Measurements from ENCODE around the gene CYP27C1. TPM values are rescaled to one million over a fixed set of nuclear protein-coding genes. Genes with fewer than 3 reads are reported as not detected.
A peak's percentile ranks its signal among the peaks of the same experiment; 100 is the strongest.
"Not testable (repeated sequence)": the region's sequence is repeated elsewhere in the genome, so short reads cannot be mapped to it uniquely, and the experiment has no call there.

CYP27C1 gene
- total and polyA plus RNA-seq, 12 donors, result 0.07 to 0.20 (median 0.13) TPM; not detected in 6

GRCh38 chr2:127239395-127239794, 19.3 kb upstream of the CYP27C1 start:
- no peaks in the 10 kb centered on the region for H3K4me1 ChIP-seq
- no peaks in the 10 kb centered on the region for H3K27me3 ChIP-seq
- intact Hi-C loops (cut with DNase I), result no loop called here
- peaks cover 0 to 25% (median 6%) of the 10 kb centered on the region in 11 donors for H3K9me3 ChIP-seq
- DNase-seq (no peak), ATAC-seq (no peak)
- no peaks in the 10 kb centered on the region for H3K36me3 ChIP-seq
- H3K27ac ChIP-seq, result no peak overlapping the region
- no peak overlapping the region for H3K4me3 ChIP-seq
- WGBS, 2 donors, result 97 to 98% methylated on average over 1 of the region's 1 CpG
- TF ChIP-seq CTCF (IDR thresholded peaks at IDR 0.05), result no peak

DNA sequence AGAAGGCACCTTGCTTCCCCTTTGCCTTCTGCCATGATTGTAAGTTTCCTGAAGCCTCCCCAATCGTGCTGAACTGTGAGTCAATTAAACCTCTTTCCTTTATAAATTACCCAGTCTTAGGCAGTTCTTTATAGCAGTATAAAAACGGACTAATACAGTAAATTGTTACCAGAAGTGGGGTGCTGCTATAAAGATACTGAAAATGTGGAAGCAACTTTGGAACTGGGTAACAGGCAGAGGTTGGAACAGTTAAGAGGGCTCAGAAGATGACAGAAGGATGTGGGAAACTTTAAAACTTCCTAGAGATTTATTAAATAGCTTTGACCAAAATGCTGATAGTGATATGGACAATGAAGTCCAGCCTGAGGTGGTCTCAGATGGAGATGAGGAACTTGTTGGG, 17.7 kb upstream of the CYP27C1 start:
- H3K36me3 ChIP-seq; intact Hi-C loops (cut with DNase I); H3K27me3 ChIP-seq; H3K27ac ChIP-seq; DNase-seq; H3K4me1 ChIP-seq; H3K4me3 ChIP-seq; ATAC-seq: not testable (repeated sequence)
- WGBS, 2 donors, result 64 to 71% methylated on average over 2 of the region's 2 CpGs
- peaks cover 0 to 25% (median 6%) of the 10 kb centered on the region in 11 donors for H3K9me3 ChIP-seq

DNA sequence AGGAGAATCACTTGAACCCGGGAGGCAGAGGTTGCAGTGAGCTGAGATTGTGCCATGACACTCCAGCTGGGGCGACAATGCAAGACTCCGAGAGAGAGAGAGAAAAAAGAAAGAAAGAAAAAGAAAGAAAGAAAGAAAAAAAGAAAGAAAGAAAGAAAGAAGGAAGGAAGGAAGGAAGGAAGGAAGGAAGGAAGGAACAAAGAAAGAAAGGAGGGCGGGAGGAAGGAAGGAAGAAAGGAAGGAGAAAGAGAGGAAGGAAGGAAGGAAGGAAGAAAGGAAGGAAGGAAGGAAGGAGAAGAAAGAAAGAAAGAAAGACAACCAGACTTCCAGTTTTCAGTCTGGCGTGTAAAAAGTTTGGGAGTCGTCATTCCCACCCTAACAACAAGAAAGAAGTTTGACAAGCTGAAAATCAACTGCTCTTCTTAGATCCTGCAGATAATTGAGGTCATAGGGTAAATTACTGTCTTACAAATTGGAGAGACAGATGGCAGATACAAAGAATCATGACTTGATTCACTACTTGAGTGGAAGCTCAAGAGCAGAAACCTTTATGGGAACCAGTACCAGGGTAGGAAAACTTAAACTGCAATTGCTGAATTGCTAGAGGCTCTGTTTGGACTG, 15.1 kb upstream of the CYP27C1 start:
- WGBS, 2 donors, result 91% methylated on average over 6 of the region's 6 CpGs
- intact Hi-C loops (cut with DNase I), result no loop called here
- DNase-seq, result no peak
- no peak overlapping the region for H3K4me3 ChIP-seq
- TF ChIP-seq CTCF (IDR thresholded peaks at IDR 0.05), result no peak
- no peaks in the 10 kb centered on the region for H3K27me3 ChIP-seq
- no peak overlapping the region for H3K27ac ChIP-seq
- H3K36me3 ChIP-seq, result no peaks in the 10 kb centered on the region
- H3K9me3 ChIP-seq, result peaks cover 0 to 22% (median 6%) of the 10 kb centered on the region in 11 donors
- H3K4me1 ChIP-seq, result no peaks in the 10 kb centered on the region
- no peak for ATAC-seq

GRCh38 chr2:127233710-127234109, 13.6 kb upstream of the CYP27C1 start:
- no peak for TF ChIP-seq CTCF (IDR thresholded peaks at IDR 0.05)
- Histone ChIP-seq H3K27me3 (peaks cover 0 to 5% (median under 1%) of the 10 kb centered on the region in 7 donors), H3K9me3 (peaks cover 0 to 18% (median 6%) of the 10 kb centered on the region in 11 donors), H3K27ac (no peak overlapping the region), H3K4me1 (no peaks in the 10 kb centered on the region), H3K4me3 (no peak overlapping the region), H3K36me3 (no peaks in the 10 kb centered on the region)
- DNase-seq, result no peak
- ATAC-seq, result peak in 1 of 8 donors; percentile 27
- intact Hi-C loops (cut with DNase I), result no loop called here
- WGBS, 2 donors, result 95 to 97% methylated on average over 8 of the region's 8 CpGs

DNA sequence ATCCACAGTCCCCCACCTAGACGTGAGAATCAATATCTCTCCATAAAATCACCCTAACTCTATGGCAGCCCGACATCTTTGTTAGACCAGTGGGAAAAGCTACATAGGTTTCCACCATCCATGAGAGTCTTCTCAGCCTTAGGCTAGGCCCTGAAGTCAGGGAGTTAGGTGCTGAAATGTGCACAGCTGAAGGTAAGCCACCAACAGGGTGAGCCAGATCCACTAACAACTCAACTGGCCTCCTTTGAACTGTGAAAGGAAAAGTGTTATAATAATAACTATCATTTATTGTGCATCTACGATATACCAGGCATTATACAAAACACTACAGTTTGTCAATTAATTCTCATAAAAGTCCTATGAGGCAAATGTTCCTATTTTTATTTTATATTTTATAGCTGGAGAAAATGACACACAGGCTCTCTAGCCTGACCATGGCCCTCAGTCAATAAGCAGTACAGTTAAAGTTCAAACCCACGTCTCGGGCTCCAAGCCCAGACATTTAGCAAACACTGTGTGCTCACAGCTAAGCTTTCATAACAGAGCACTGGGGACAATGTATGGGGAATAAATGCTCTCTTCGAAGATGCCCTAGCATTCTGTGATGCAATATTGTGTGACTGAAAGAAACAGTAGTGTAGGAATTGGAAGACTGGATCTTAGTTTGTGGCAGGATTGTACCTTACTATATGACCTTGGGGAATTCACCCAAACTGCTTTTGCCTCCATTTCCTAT, 11.2 kb upstream of the CYP27C1 start:
- peaks cover 0 to 22% (median 16%) of the 10 kb centered on the region in 7 donors for H3K27me3 ChIP-seq
- H3K36me3 ChIP-seq, result no peaks in the 10 kb centered on the region
- H3K4me3 ChIP-seq, result no peak overlapping the region
- peaks cover 0 to 14% (median 0%) of the 10 kb centered on the region in 11 donors for H3K9me3 ChIP-seq
- no peak for TF ChIP-seq CTCF (IDR thresholded peaks at IDR 0.05)
- no peaks in the 10 kb centered on the region for H3K4me1 ChIP-seq
- intact Hi-C loops (cut with DNase I), result no loop called here
- no peak overlapping the region for H3K27ac ChIP-seq
- no peak for ATAC-seq
- no peak for DNase-seq
- WGBS, 2 donors, result 86 to 88% methylated on average over 6 of the region's 6 CpGs

All from heart right ventricle (tissue), 16 donors.